Activated naive CD8-positive, alpha-beta T cell treated with anti-CD3 and anti-CD28 coated beads, Interleukin-2, amount 50 U/mL, for 24 hours (primary cell): ENCODE measurements around the gene SERTAD2.

ENCODE experiments used
- ATAC-seq: fragments of 150-1000 bp; cut with Tn5 transposase; one replicate; pipeline ENCODE4 v1.10.0; 2021
- DNase-seq: peaks from one replicate; pipeline ENCODE4 v3.0.0; 2021
- H3K27ac Mint-ChIP-seq: one replicate; pipeline ENCODE4 v1.8.0; 2021; ENCODE audit warnings: mild to moderate bottlenecking, mixed read lengths
- H3K27me3 Mint-ChIP-seq: one replicate; pipeline ENCODE4 v1.8.0; 2021; ENCODE audit warnings: mixed read lengths
- H3K36me3 Mint-ChIP-seq: one replicate; pipeline ENCODE4 v1.8.0; 2021; ENCODE audit warnings: low read depth, mixed read lengths
- H3K4me1 Mint-ChIP-seq: one replicate; pipeline ENCODE4 v1.8.0; 2021; ENCODE audit warnings: mixed read lengths
- H3K4me3 Mint-ChIP-seq: one replicate; pipeline ENCODE4 v1.8.0; 2021; ENCODE audit warnings: mild to moderate bottlenecking, moderate library complexity, mixed read lengths
- H3K9me3 Mint-ChIP-seq: one replicate; pipeline ENCODE4 v1.8.0; 2021; ENCODE audit warnings: mixed read lengths

The SERTAD2 gene

DNA sequence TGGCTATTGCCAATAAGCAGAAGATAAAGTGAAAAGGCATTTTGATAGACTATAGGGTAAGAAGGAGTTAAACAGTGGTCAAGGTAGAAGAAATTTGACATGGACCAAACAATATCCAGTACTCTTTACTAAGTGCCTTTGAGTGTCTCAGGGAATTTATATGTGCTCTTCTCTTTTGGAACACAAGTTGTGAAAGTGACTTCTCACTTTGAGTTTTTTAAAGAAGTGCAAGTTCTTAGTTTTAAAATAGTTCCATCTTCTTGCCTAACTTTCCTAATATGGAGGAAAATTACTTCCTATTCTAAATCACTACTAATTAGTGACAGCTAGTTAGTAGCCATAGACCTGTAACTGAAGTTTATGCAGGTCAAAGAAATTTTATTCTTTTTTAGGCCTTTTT is 66.2 kb downstream of the SERTAD2 start:
- Mint-ChIP-seq H3K4me3 (no peak overlapping the region), H3K36me3 (peaks cover 25% of the 10 kb centered on the region)

DNA sequence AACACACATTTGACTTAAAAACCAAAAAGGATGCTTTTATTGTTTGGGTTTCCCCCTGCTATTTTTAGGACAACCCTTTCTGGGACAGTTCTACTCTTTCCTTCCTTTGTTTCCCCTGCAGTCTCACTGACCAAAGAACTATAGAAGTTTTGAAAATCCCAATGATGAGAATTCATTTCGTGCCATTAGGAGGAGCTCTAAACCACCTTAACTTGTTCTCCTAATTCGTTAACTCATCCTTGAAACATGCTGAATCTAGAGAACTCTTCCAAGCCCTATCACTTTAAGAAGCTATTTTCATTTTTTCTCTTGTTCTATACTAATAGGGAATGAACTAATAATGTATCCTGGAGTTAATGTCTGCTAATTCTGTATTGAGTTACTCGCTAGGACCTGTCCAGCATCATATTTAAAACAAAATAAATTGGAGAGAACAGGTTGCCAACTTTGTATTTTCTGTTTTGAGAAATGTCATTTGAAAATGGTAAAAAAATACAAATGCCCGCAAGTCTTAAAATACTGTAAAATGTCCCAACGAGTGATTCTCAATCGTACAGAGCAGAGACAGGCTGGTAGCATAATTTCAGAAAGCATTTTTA is 66.7 kb downstream of the SERTAD2 start:
- peaks cover 19% of the 10 kb centered on the region for H3K4me1 Mint-ChIP-seq
- no peak overlapping the region for H3K4me3 Mint-ChIP-seq
- no peak overlapping the region for H3K27ac Mint-ChIP-seq
- peaks cover 20% of the 10 kb centered on the region for H3K36me3 Mint-ChIP-seq
- ATAC-seq (no peak), DNase-seq (no peak)
- H3K9me3 Mint-ChIP-seq, result no peaks in the 10 kb centered on the region
- H3K27me3 Mint-ChIP-seq, result no peaks in the 10 kb centered on the region

More for the DNA sequence above, 66.2 kb downstream of the SERTAD2 start:
- no peaks in the 10 kb centered on the region for H3K27me3 Mint-ChIP-seq
- H3K4me1 Mint-ChIP-seq, result peaks cover 25% of the 10 kb centered on the region
- ATAC-seq (no peak), DNase-seq (no peak)
- H3K27ac Mint-ChIP-seq, result no peak overlapping the region
- H3K9me3 Mint-ChIP-seq, result no peaks in the 10 kb centered on the region

DNA sequence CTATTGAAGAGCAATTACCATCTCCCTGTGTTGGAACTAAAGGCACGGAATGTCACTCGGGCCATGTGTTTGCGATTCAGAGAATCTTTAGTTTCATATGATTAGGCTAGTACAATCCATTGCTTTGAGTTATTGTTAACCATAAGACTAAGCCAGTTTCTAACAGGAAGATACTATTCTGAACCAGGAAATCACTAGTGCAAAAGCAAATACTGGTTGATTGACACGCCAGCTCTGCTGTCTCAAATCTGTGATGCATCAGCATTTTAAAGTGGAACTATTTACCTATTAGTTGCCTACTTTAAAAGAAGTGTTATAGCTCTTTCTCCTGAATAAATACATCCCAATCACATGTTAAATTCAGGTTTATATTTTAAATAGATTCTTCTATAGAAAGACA is 67.7 kb downstream of the SERTAD2 start:
- H3K27ac Mint-ChIP-seq, result no peak overlapping the region
- H3K27me3 Mint-ChIP-seq, result no peaks in the 10 kb centered on the region
- no peaks in the 10 kb centered on the region for H3K9me3 Mint-ChIP-seq
- DNase-seq (no peak), ATAC-seq (no peak)
- H3K4me1 Mint-ChIP-seq, result peaks cover 10% of the 10 kb centered on the region
- H3K36me3 Mint-ChIP-seq, result peaks cover 14% of the 10 kb centered on the region
- no peak overlapping the region for H3K4me3 Mint-ChIP-seq

DNA sequence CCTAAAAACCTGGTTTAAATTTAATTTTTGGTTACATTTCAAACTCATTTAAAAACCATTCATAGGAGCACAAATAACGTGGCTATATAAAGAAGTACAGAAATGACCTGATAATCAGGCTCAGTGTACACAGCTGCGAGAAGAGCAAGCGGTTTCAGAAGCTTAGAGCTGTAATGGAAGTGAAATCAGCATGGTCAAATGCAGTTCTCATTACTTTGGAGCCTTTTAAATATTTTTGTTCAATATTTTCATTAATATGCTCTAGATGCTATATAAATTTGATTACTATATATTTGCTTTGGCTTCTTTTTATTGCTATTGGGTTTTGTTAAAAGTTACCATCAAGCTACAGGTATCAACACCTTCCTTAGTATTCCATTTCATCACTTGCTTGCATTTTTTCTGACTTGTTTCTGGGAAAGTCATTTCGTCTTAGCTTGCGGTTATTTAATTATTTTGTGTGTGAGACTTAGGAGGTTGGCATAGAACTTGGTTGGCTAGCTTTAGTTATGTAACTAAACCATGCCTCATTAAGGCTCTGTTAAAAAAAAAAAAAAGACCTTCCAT is 70.9 kb downstream of the SERTAD2 start:
- Mint-ChIP-seq H3K27ac (no peak overlapping the region), H3K36me3 (peaks cover 8% of the 10 kb centered on the region), H3K4me3 (no peak overlapping the region), H3K4me1 (peaks cover 5% of the 10 kb centered on the region), H3K27me3 (no peaks in the 10 kb centered on the region), H3K9me3 (no peaks in the 10 kb centered on the region)
- ATAC-seq (no peak), DNase-seq (no peak)

DNA sequence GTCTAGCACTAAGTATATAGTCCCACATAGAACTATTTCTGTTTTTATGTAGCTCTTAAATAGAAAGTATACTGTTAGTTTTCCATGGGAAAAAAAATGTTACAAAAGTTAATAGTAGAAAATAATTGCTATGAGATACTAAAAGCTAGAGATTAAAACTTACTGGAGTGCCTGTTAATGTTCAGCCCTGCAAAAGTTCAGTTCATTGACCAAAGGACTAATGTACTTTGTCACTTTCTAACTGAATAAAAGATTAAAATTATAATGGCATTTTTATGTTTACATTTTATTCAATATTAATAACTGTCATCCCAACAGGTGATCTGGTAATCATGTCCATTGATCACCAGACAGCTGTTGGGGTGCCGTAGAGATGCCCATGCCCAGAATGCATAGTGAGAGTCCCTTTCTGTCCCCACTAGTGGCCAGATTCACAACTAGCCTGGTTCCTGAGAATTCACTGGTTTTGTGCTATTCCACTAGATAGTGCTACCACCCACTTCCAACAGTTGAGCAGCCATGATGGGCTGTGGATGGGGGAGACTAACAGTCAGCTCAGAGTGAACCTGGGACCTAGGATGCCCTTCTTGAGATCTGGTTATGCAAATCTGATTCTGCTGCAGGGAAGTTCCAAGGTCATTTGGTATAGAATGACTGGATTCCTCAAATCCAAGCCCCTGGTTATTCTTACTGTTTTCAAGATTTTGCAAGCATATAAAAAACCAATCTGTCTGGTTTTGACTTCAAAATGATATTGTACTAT is 71.8 kb downstream of the SERTAD2 start:
- no peak overlapping the region for H3K4me3 Mint-ChIP-seq
- no peak for DNase-seq
- H3K27ac Mint-ChIP-seq, result no peak overlapping the region
- no peaks in the 10 kb centered on the region for H3K9me3 Mint-ChIP-seq
- ATAC-seq, result no peak
- H3K36me3 Mint-ChIP-seq, result peaks cover 9% of the 10 kb centered on the region
- H3K27me3 Mint-ChIP-seq, result no peaks in the 10 kb centered on the region
- peaks cover 3% of the 10 kb centered on the region for H3K4me1 Mint-ChIP-seq
